HG03571 (cell line): ENCODE results near the gene CDCA7.
"Not testable (repeated sequence)": the region's sequence is repeated elsewhere in the genome, so short reads cannot be mapped to it uniquely, and the experiment has no call there.

Experiments used
- ATAC-seq: cut with Tn5 transposase; IDR thresholded peaks from one replicate; pipeline ENCODE4 v1.9.1; 2021; ENCODE audit not compliant: unreplicated experiment

Gene CDCA7

DNA sequence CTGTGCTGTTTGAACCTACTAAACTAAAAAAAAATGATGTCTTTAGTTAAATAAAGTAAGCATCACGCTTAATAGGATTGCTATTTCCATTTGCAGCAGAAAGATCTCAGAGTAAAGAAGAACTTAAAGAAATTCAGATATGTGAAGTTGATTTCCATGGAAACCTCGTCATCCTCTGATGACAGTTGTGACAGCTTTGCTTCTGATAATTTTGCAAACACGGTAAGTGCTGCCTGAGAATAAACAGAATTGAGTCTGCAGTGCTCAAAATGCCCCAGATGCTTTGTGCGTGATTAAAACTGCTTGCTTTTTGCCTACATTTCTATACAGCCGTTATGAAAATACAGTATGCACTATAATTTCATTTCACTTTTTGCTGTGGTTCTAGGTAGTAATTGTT, 3.9 kb downstream of the CDCA7 start:
- ATAC-seq = no peak

DNA sequence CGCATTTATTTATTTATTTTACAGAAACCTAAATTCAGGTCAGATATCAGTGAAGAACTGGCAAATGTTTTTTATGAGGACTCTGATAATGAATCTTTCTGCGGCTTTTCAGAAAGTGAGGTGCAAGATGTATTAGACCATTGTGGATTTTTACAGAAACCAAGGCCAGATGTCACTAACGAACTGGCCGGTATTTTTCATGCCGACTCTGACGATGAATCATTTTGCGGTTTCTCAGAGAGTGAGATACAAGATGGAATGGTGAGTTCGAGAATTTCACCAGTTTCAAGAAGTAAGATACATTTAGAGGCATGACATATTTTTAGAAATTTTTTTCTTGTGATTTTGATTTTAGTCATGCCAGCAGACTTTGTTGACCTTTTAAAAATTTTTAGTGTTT, 4.6 kb downstream of the CDCA7 start:
- ATAC-seq = peak; percentile 27

DNA sequence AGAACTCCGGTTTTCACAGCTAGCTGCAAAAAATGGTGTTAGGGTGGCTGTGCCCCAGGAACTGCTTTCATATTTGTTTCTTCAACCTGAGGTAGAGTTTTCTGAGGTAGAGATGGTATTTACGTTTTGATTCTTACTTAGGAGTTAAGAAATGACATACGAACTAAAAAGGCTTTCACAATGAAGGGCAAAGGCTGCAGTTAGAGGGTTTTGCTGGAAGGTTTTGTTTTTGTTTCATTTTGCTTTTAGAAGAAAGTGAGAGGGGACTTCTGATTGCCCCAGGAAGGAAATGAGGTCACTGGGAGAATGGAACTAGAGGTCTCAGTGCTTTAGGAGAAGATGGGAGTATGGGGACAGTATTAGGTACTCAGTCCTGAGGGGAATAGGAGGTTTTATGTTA, 15.5 kb downstream of the CDCA7 start:
- no peak for ATAC-seq

DNA sequence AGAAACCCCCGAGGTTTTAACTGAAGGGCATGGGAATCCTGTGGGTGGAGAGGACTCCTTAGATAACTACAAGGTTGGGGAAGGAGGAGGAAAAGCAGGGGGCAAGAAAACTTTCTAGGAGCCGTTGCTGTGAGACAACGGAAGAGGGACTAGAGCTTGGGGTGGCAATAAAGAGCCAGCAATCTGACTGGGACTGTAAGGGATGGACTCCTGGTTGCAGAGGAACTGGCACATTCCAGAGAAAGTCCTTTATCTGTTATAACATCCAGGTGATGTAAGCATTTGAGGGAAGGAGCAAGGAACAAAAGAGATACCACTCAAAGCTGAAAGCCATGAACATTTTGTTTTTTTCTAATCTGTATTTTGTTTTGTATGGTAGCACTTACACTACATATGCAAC, 16.4 kb downstream of the CDCA7 start:
- no peak for ATAC-seq

DNA sequence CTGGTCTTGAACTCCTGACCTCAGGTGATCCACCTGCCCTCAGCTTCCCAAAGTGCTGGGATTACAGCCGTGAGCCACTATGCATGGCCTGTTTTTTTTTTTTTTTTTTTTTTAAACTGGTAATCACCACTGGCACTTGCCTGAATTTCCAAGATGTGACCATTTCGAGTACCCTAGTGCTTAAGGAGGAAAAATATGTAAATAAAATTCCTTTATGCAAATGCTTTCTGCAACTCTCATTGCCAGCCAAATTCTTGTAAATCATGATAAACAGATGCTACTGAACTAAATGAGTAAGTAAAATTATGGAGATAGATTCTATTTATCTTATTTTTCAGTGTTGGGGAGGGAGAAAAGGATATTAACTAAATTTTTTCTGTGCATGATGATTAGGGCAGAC, 18.6 kb downstream of the CDCA7 start:
- ATAC-seq = no peak

DNA sequence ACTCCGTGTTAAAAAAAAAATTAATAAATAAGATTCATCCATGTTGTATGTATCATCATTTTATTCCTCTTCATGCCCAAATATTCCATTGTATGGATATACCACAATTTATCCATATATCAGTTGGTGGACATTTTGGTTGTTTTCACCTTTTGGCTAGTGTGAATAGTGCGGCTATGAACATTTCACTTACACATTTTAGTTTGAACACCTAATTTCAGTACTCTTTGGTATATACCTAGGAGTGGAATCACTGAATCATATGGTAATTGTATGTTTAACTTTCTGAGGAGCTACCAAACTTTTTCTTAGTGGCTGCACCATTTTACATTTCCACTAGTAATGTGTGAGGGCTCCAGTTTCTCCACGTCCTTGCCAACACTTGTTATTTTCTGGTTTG, 20.0 kb downstream of the CDCA7 start:
- ATAC-seq = no peak

DNA sequence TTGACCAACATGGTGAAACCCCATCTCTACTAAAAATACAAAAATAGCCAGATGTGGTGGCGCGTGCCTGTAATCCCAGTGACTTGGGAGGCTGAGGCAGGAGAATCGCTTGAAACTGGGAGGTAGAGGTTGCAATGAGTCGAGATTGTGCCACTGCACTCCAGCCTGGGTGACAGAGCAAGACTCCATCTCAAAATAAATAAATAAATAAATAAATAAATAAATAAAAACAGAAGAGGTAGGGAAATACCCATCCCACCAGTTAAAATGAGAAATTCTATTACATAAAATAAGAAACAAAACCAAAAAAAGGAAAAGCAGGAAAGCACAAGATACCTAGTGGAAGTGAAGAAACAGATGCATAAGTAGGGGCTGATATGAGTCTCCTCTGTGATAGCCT, 30.9 kb downstream of the CDCA7 start:
- not testable (repeated sequence) for ATAC-seq

DNA sequence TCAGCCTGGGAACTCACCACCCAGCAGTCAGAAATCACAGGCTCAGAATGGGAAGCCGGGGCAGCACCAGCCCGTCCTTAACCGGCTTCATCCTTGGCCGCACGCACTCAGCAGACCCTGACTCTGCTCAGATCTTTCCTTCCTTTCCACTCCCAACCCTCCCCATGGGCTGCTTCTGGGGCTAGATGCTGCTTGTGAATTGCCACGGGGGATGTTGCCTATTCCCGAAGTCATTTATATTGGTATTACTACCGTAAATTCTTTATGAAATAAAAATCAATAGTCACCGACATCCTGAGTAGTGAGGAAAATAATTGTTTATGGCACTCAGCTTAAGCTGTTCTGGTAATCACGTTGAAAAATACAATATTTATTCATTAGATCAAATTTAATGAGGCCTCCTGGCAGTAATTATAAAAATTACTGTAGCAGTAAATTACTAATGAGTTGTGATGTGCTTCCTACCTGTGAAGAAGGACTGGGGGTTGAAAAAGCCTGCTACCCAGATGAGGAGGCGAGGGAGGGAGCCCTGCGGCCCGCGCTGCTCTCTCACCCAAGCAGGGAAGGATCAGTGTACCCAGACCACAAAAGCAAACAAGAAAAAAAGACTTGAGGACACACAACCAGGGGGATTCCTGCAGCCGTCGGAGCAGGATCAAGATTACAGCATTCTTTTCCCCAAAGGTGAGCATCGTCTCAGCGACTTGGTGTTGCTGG, 31.5 kb downstream of the CDCA7 start:
- ATAC-seq = no peak

DNA sequence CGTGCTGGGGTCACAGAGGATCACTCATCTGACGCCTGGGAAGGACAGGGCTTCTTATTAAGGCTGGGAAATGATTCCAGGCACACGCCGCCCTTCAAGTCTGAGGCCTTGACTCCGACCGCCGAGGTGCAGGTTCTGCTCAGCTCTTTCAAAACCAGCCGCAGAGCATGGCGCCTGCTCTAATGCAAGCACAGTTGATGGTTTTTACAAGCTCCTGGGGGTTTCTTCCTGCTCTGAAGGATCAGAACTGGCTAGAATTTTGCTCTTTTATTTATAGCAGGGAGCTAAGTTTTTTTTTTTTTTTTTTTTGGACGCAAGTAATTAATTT, 32.0 kb downstream of the CDCA7 start:
- no peak for ATAC-seq

DNA sequence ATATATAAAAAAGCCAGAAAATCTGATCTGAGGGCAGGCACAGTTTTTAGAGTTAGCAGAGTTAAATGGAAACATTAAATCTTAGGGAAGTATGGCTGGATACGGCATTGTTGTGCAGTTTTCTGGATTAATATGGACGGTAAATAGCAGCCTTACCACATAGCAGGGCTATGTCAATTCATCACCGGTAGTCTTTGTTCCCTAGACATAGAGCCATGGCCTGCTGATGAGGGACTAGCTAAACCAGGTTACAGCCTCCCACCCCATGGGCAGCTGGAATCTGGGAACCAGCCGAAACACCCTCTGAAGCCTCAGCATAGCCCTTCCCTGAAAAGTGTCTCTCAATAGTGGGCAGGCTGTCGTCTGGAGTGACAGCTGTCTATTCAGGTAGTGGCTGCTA, 32.4 kb downstream of the CDCA7 start:
- ATAC-seq = no peak

DNA sequence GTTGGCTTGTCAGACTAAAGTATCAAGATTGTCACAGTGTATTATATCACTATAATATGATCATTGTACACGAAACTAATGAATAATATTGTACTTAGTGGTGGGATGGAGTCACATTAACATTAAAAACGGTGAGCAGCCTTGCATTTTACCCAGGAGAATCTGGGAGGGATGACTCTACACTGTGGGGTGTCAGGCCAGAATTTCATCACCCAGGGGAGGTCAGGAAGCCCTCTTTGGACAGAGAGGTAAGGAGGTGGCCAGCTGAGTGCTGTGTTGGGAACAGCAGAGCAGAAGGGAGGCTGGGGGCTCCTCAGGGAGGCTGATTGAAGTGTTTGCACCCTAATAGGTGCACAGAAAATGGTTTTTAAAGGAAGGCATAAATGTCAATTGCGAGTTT, 33.0 kb downstream of the CDCA7 start:
- no peak for ATAC-seq

DNA sequence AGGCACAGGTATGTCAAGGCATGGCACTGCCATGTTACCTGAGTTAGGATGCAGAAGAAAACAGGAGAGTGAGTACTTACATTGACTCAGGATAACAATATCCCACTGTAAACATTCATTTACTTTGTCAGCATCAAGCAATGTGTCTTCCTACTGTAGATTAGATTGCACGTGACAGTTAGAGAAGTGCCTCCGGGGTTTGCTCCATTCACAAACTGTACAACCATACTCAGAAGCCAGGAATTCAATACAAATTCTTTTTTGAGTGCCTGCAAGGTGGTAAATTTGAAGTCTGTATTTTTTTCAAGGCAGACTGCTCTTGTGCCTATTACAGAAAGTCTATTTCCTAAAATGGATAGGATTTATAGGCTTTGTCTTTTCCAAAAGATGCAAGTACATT, 34.1 kb downstream of the CDCA7 start:
- ATAC-seq = no peak

DNA sequence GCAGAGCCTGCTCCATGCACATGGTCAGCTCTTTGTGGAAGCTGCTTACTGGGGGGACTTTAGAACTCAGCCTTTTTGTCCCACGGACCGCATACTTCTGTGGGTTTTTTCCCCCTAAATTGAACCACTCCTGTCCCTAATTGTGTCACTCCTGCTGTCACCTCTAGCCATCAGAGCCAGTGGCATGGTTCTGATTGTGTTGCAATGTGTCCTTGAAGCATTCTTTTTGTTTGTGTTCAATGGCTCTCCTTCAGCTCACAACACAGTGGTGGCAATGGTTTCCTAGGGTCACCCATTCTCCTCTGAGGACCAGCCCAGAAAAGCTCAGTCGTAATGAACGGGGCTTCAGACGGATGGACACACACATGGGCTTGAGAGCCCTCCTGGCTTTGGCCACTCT, 35.4 kb downstream of the CDCA7 start:
- no peak for ATAC-seq

DNA sequence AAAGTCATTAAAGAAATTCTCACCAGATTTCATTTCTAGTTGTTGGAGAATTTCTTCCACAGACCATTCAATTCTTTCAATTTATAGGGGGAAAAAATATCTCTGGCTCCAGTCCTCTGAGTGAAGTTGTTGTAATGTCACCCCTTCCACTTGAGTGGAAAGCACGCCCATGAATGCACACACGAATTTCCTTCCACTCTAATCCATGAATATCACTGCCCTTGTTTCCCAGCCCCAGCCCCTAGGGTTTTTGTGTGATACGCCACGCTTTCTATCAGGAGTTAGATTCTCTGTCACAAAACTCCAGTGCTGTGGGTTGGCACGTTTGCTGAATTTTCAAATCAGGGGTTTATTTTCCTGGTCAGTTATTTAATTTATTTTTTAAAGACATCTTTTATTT, 38.1 kb downstream of the CDCA7 start:
- ATAC-seq = no peak

DNA sequence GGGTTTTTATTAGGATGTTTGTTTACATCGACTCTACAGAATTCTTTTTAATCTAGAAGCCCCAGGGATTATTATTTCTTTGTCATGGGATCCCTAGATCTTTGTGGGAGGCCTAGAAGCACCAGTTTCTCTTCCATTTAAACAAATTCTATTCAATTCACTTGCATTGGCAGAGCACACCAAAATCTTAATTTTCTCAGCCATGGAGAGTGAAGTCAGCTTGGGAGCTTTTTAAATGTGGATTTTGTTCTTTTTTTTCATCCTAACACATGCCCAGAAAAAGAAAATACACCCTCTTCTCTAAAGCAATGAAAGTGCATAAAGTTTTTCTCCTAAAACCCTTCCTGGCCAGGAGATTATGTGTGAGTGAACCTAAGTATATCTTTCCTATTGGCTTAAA, 38.5 kb downstream of the CDCA7 start:
- no peak for ATAC-seq

DNA sequence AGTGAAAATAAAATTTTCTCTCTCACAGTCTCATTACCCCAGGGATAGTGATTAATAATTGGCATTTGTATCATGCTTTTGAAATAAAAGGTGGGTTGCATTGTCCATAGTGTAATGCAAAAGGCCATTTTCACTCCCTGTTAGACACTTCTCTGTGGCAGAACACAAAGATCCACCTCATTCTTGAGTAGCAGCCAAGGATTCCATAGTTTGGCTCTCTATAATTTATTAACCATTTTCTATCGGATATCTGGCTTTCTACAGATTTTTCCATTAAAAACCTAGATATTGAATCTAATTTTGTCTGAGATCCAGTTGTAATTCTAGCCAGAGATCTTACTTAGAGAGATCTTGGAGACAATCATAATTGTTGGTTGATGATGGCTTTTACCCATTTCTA, 39.0 kb downstream of the CDCA7 start:
- ATAC-seq = no peak

DNA sequence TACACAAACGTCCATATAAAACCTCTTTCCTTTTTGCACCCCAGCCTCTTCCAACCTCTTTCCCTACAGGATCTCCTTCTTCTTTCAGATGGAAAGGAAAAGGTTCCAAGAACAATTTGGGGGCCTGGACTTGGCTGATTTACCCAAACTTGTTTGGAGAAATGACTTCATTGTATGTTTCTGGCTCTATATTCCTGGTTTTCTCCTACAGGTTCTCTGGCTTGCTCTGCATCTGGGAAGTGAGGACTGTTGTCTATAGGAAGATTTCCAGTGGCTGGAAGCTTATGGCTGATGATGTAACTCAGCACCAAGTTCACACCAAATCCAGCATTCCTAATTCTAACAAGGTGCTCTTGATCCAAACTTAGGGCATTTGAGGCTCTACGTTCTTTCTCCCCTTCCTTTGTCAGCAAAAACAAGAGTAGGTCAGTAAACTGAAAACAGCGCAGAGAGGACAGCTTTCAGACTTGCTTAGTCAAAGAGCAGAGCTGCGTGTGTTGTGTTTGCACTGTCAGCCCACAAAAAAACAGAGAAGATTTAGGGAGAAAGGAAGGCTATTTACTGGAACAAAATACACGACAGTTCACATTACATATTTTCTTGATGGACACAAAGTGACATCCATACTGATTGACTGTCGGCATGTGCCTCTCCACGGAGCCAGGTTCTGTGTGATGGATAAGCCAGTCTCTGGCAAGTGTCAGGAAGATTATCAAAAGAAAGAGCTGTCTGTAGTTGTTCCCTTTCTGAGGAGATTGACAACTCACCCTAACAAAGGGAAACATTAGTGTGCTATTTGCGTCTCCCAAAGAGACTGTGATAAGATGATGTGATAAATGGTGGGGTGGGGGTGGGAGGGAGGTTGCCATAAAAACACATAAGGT, 39.7 kb downstream of the CDCA7 start:
- no peak for ATAC-seq

DNA sequence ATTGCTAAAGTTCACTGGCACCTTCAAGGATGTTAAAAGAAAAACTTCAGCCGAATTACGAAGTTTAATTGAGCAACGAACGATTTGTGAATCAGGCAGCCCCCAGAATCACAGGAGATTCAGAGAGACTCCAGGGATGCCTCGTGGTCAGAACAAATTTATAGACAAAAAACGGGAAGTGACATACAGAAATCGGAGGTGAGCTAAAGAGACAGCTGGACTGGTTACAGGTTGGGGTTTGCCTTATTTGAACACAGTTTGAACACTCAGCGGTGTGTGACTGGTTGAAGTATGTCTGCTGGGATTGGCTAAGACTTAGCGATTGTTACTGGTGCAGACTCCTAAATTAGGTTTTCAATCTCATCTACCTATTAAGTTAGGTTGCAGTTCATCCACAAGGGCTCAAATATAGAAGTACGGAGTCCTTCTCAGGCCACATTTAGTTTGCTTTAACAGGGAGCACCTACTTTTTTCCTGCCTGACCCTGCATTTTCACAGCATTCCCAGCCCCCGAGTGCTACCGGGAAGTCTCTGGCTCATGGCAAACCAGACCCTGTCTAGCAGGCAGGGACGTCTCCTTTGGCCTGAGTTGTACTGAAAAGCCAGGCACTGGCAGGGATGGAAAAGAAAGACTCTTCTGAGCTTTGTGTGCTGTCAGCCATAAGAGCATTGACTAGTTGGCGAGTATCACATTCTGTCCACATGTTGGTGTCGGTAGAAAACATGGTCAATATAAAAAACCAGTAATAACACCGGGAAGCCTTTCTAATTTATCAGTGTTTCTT, 41.1 kb downstream of the CDCA7 start:
- no peak for ATAC-seq

DNA sequence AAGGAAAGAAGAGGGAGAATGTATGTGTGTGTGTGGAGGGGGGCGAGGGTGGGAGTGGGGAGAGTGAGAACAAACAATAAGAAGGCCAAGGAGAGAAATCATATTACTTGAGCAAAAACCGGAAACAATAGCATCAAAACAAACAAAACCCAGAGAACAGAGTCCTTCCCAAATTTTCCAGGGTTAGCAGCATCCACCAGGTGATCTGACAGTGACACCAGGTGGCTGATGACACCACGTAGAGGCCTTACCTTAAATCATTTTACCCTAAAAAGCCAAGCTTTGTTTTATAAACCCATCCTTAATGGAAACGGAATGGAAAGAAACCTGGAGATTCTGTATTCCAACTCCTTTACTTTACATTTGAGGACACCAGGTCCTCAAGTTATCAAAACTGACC, 42.9 kb downstream of the CDCA7 start:
- ATAC-seq = no peak

DNA sequence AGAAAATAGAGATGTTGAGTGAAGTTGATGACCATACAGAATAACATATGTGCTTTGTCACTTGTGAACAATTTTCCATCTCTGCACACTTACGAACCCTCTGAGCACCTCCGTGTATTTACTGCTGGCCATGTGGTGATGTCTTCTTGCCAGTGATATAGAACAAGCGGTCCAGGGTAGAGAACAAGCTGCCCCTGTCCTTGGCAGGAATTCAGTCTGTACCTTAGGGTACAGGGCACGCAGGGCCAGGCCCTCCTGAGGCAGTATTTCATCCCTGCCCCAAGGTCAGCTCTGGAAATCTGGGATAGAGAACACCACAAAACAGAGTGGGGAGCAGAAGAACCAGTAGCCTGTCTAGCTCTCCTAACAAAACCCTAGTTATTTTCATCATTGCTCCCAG, 44.6 kb downstream of the CDCA7 start:
- ATAC-seq = no peak

DNA sequence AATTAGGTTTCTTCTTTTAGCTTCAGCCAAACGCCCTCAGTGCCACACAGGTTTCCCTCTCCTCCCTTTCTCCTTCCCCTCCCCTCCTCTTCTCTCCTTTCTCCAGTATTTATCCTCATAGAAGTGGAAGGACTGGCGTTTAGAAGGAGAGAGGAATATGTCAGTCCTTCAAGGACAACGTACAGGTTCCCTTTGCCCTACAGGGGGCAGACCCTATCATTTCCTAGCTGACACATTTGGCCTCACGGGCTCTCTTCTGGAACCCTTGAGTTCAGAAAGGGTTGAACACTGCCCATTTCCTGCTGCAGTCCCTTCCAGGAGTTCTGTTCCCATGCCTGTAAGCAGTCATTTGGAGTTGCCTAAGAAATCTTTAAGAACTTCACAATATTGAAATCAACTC, 46.1 kb downstream of the CDCA7 start:
- ATAC-seq = no peak
